Ectodermal cell (in vitro differentiated cells): ENCODE results near the gene GARIN5B.
"Not testable (repeated sequence)": the region's sequence is repeated elsewhere in the genome, so short reads cannot be mapped to it uniquely, and the experiment has no call there.

Experiments
- H3K27ac ChIP-seq: 2 replicates; pipeline ENCODE4 v1.7.0; 2013; ENCODE audit warnings: mild to moderate bottlenecking, low read depth, low read length; ENCODE audit not compliant: insufficient read depth, poor library complexity, severe bottlenecking
- H3K27me3 ChIP-seq: 2 replicates; pipeline ENCODE4 v1.7.0; 2013; ENCODE audit warnings: mild to moderate bottlenecking, low read length; ENCODE audit not compliant: insufficient read depth, control insufficient read depth, poor library complexity, severe bottlenecking
- H3K36me3 ChIP-seq: one replicate; pipeline ENCODE4 v1.7.0; 2013; ENCODE audit warnings: low read length; ENCODE audit not compliant: control insufficient read depth, insufficient read depth
- H3K4me1 ChIP-seq: one replicate; pipeline ENCODE4 v1.7.0; 2013; ENCODE audit warnings: low read length; ENCODE audit not compliant: control insufficient read depth, insufficient read depth
- H3K4me3 ChIP-seq: 2 replicates; pipeline ENCODE4 v1.7.0; 2013; ENCODE audit warnings: low read depth, low read length, control low read depth; ENCODE audit not compliant: insufficient read depth
- H3K9me3 ChIP-seq: 2 replicates; pipeline ENCODE4 v1.7.0; 2013; ENCODE audit warnings: mild to moderate bottlenecking, low read length, moderate library complexity; ENCODE audit not compliant: control insufficient read depth
- WGBS, 2 experiments: methylation state at CpG; one replicate each; pipeline ENCODE4 v1.1.7; 2013; ENCODE audit warnings: missing lambda C conversion rate in 2 of 2; 5-methylcytosine and 5-hydroxymethylcytosine counted together

The GARIN5B gene

DNA sequence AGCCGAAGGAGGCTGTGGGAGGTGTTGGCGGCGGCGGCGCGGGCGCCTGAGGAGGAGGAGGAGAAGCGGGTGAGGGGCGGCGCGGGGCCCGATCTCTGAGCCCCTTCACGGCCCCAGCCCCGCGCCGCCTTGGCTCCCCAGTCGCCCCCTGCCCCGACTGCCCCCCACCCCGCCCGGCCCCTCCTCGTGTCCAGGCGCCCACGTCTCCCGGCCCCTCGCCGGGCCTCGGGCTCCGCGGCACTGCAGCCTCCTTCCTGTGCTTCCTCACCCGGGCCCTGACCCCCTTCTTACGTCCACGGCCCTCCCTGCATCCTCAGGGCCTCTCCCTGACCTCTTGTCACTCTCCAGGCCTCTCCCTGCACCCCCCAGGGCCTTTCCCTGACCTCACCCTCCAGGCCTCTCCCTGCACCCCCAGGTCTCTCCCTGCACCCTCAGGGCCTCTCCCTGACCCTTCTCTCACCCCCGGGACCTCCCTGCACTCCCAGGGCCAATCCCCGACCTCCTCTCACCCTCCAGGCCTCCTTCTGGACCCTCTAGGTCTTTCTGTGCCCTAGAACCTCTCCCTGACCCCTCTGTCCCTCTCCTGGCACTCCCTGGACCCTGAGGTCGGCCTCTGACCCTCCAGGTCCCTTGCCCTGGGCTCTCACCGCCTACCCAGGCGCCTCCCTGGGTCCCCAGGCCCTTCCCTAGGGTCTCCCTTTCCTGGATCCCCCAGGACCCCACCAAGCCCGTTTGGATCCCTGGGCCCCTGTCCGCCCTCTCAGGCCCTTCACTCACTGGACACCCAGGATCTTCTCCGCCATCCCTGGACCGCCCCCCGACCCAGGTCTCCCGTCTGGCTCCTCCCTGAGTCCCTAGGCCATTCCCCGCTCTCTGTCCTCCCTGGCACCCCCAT is 22.9 kb downstream of the GARIN5B start:
- peaks cover 16% of the 10 kb centered on the region for H3K36me3 ChIP-seq
- H3K4me3 ChIP-seq = peak overlapping the region; percentile 83
- H3K27me3 ChIP-seq = no peaks in the 10 kb centered on the region
- H3K4me1 ChIP-seq = peaks cover 11% of the 10 kb centered on the region
- WGBS, 2 experiments = 2% methylated on average over 44 of the region's 44 CpGs
- peak overlapping the region; percentile 58 for H3K27ac ChIP-seq
- no peaks in the 10 kb centered on the region for H3K9me3 ChIP-seq

DNA sequence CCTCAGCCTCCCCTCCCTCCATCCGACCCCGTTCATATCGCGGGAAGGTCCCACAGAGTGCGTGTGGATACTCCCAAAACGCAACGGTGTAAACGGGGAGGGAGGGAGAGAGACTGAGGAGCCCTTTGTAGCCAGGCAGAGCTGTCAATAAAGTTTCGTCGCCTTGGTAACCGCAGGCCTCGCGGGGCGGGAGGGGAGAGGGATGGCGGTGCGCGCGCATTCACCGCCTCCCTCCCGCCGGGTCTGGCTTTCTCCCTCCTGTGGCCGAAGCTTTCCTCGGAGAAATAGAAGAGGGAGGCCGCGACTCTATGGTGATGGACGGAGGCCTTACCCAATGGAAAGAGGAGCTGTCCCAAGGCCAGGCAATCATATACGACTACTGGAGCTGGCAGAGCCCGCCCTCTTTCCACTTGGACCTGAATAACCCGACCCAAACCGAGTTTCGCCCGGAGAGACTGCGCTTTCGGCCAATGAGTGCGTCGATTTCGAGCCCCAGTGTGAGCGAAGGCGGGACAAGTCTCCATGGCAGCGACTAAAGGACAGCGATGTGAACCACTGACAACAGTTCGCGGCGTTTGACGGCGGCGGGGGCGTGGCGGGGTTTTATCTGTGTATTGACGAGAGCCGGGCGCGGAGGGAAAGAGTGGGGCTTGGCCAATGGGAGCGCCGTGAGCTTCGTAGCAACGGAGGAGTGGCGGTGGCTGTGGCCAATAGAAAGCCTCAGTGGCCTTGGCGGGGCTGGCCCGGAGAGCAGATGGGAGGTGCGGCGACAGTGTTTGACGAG is 23.8 kb downstream of the GARIN5B start, which contains the start of gene KMT5C:
KMT5C (plus strand) TSS at position 772 of the 784 bp plus-strand sequence. CDS start 2,061 bp downstream, outside the sequence.
- H3K4me1 ChIP-seq = peaks cover 11% of the 10 kb centered on the region
- peak within 1 kb of the TSS; percentile 83 for H3K4me3 ChIP-seq
- H3K27me3 ChIP-seq = no peaks in the 10 kb centered on the region

DNA sequence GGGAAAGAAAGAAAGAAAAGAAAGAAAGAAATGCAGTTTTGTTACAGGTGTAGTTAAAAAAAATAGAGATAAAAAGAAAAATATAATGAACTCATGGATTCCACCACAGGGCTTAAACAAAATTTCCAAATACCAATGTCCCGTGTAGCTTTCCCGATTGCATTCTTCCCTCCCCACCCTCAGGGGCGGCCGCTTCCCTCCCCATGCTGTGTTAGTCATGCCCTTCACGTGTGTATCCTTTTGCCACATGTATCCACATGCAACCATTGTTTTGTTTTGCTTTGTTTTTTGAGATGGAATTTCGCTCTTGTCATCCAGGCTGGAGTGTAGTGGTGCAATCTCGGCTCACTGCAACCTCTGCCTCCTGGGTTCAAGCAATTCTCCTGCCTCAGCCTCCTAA is 27.0 kb downstream of the GARIN5B start:
- H3K36me3 ChIP-seq = no peaks in the 10 kb centered on the region
- H3K27me3 ChIP-seq = no peaks in the 10 kb centered on the region
- no peak overlapping the region for H3K4me3 ChIP-seq
- 92 to 96% methylated on average over 7 of the region's 7 CpGs for WGBS, 2 experiments
- no peak overlapping the region for H3K27ac ChIP-seq
- H3K4me1 ChIP-seq = no peaks in the 10 kb centered on the region
- no peaks in the 10 kb centered on the region for H3K9me3 ChIP-seq

More for the DNA sequence above, 23.8 kb downstream of the GARIN5B start, which contains the start of gene KMT5C:
- Histone ChIP-seq H3K9me3 (no peaks in the 10 kb centered on the region), H3K36me3 (peaks cover 16% of the 10 kb centered on the region), H3K27ac (peak within 1 kb of the TSS; percentile 98)
- 1% methylated on average over 63 of the region's 63 CpGs for WGBS, 2 experiments

DNA sequence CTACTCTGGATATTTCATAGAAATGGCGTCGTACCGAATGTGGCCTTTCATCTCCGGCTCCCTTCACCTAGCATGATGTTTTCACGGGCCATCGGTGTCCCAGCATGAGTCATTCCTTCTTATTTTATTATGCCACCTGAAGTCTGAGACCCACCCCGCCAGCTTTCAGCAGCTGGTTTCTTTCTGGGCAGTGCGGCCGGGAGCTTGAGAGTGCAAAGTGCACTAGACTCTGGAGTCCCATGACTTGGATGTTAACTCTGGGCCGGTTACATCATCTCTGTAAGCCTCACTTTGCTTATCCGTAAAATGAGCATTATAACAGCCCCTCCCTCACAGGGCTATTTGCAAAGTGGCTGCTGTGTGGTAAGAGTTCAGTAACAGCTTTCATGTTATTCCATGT is 29.2 kb downstream of the GARIN5B start:
- H3K27me3 ChIP-seq = no peaks in the 10 kb centered on the region
- no peaks in the 10 kb centered on the region for H3K36me3 ChIP-seq
- 89 to 90% methylated on average over 10 to 11 of the region's 11 CpGs for WGBS, 2 experiments
- no peaks in the 10 kb centered on the region for H3K4me1 ChIP-seq
- H3K4me3 ChIP-seq = no peak overlapping the region
- H3K27ac ChIP-seq = no peak overlapping the region
- no peaks in the 10 kb centered on the region for H3K9me3 ChIP-seq

DNA sequence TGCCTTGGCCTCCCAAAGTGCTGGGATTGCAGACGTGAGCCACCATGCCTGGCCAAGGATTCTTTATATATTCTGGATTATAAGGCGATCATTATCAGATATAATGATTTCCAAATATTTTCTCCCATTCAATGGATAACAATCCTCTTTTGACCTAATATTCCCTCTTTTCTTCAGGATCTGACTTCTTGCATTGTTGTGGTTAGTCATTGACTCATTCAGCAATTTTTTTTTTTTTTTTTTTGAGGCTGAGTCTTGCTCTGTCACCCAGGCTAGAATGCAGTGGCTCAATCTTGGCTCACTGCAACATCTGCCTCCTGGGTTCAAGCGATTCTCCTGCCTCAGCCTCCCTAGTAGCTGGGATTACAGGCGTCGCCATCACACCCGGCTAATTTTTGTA is 33.3 kb downstream of the GARIN5B start:
- not testable (repeated sequence) for H3K36me3 ChIP-seq, H3K4me1 ChIP-seq, H3K9me3 ChIP-seq, H3K4me3 ChIP-seq, H3K27ac ChIP-seq, H3K27me3 ChIP-seq
- 92 to 93% methylated on average over 5 to 6 of the region's 6 CpGs for WGBS, 2 experiments

DNA sequence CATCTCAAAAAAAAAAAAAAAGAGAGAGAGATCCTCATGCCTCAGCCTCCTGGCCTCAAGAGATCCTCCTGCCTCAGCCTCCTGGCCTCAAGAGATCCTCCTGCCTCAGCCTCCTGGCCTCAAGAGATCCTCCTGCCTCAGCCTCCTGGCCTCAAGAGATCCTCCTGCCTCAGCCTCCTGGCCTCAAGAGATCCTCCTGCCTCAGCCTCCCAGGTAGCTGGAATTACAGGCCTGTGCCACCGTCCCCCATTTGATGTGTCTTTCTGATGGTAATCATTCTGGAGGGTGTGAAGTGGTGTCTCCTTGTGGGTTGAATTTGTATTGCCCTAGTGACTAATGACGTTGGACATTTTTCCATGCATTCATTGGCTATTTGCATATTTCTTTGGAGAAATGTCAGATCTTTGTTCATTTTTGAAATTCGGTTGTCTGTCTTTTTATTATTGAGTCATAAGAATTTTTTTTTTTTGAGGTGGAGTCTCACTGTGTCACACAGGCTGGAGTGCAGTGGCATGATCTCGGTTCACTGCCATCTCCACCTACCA is 34.2 kb downstream of the GARIN5B start:
- 90% methylated on average over 4 of the region's 4 CpGs for WGBS, 2 experiments
- H3K4me3 ChIP-seq = not testable (repeated sequence)

DNA sequence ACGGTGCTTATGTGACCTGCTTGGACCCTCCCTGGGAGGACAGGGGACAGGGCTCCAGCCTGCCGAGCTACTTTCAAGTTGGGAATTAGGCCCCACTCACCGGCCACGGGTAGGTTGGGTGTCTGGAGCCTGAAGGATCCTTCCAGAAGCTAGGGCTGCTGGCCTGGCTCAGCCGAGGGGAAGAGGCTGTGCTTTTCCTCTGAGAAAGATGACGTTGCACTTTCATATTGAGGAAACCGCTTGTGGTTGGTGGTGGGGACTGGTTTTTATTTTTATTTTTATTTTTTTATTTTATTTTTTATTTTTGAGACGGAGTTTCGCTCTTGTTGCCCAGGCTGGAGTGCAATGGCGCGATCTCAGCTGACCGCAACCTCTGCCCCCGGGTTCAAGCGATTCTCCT is 37.9 kb downstream of the GARIN5B start, which contains the start of gene TMEM150B:
TMEM150B (minus strand) TSS at position 170 of the 400 bp plus-strand sequence. CDS start 4,305 bp downstream, outside the sequence.
- no peak within 1 kb of the TSS for H3K4me3 ChIP-seq
- WGBS, 2 experiments = 91 to 92% methylated on average over 13 to 14 of the region's 14 CpGs
- H3K9me3 ChIP-seq = no peaks in the 10 kb centered on the region
- no peaks in the 10 kb centered on the region for H3K27me3 ChIP-seq
- no peaks in the 10 kb centered on the region for H3K4me1 ChIP-seq
- H3K27ac ChIP-seq = no peak within 1 kb of the TSS
- no peaks in the 10 kb centered on the region for H3K36me3 ChIP-seq

More for the DNA sequence above, 34.2 kb downstream of the GARIN5B start:
- not testable (repeated sequence) for H3K4me1 ChIP-seq, H3K9me3 ChIP-seq, H3K27me3 ChIP-seq, H3K27ac ChIP-seq, H3K36me3 ChIP-seq

DNA sequence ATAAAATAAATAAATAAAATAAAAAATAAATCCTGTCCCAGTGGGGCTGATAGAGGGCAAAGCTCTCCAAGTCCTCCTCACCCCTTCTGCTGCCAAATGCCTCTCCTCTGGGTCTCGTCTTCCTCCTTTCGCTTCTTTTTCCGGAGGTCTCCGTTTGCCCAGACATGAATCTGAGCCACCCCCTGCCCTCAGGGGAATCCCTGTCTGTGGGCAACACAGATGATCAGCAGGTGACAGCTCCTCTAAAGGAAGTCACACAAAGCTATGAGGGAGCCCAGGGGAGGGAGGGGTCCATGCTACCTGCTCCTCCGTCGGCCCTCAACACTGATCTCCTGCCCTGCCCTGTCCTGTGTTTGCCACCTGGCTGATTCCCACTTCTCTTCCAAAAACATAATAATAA is 38.4 kb downstream of the GARIN5B start:
- no peak overlapping the region for H3K27ac ChIP-seq
- H3K36me3 ChIP-seq = no peaks in the 10 kb centered on the region
- no peak overlapping the region for H3K4me3 ChIP-seq
- no peaks in the 10 kb centered on the region for H3K9me3 ChIP-seq
- WGBS, 2 experiments = 87 to 92% methylated on average over 6 of the region's 6 CpGs
- H3K4me1 ChIP-seq = peaks cover 4% of the 10 kb centered on the region
- H3K27me3 ChIP-seq = no peaks in the 10 kb centered on the region

DNA sequence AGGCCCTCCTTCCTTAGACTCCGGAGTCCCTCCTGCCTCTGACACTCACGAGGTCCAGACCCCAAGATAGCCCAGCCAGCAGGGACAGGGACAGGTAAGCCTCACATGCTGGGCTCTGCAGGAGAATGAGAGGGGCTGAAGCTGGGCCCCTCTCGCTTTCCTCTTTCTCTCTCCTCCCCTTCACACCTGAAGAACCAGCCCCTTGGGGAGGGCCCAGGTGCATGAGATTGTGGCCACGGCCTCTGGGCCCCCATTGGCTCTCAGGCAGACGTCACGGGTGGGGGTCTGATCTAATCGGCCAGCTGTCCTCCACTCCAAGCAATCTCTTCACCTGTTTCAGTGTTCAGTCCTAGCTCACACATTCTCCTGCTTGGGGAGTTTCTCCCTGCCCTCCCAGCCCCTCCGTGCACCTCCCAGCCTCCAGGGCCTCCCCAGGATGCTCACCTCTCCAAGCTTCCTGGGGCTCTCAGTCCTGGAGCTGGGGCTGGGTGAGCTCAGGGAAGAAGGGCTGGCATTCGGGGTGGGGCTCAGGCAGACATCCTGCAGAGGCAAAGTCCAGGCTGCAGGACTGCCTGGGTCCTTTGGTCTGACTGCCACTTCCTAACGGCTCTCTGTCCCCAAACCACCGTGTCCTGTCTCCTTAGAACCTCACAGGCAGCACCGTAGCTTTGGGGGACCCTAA is 40.7 kb downstream of the GARIN5B start:
- no peak overlapping the region for H3K27ac ChIP-seq
- no peaks in the 10 kb centered on the region for H3K27me3 ChIP-seq
- peaks cover 4% of the 10 kb centered on the region for H3K4me1 ChIP-seq
- no peak overlapping the region for H3K4me3 ChIP-seq
- H3K36me3 ChIP-seq = no peaks in the 10 kb centered on the region
- H3K9me3 ChIP-seq = no peaks in the 10 kb centered on the region
- 77 to 81% methylated on average over 12 of the region's 12 CpGs for WGBS, 2 experiments
